ENCODE measurements around the gene KMO.

DNA sequence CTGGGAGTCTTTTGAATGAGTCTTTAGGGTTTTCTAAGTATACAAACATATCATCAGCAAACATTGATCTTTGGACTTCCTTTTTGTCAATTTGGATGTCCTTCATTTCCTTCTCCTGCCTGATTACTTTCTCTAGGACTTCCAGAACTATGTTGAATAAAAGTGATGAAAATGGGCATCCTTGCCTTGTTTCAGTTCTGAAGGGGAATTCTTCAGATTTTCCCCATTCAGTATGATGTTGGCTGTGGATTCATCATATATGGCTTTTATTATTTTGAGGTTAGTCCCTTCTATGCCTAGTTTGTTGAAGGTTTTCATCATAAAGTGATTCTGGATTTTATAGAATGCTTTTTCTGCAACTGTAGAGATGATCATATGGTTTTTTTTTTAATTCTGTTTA is 42.0 kb downstream of the KMO start:
- TF ChIP-seq, protein P1, sequence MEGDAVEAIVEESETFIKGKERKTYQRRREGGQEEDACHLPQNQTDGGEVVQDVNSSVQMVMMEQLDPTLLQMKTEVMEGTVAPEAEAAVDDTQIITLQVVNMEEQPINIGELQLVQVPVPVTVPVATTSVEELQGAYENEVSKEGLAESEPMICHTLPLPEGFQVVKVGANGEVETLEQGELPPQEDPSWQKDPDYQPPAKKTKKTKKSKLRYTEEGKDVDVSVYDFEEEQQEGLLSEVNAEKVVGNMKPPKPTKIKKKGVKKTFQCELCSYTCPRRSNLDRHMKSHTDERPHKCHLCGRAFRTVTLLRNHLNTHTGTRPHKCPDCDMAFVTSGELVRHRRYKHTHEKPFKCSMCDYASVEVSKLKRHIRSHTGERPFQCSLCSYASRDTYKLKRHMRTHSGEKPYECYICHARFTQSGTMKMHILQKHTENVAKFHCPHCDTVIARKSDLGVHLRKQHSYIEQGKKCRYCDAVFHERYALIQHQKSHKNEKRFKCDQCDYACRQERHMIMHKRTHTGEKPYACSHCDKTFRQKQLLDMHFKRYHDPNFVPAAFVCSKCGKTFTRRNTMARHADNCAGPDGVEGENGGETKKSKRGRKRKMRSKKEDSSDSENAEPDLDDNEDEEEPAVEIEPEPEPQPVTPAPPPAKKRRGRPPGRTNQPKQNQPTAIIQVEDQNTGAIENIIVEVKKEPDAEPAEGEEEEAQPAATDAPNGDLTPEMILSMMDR (IDR thresholded peaks at IDR 0.05): no peak
- no peak for TF ChIP-seq POLR2A (IDR thresholded peaks at IDR 0.05)

Measured in adrenal gland (tissue), 5 donors.